Cardiac muscle cell (in vitro differentiated cells and primary cell): ENCODE data around the gene SLC16A10. TPM values are rescaled to one million over a fixed set of nuclear protein-coding genes. Genes with fewer than 3 reads are reported as not detected.
"Not testable (repeated sequence)": the region's sequence is repeated elsewhere in the genome, so short reads cannot be mapped to it uniquely, and the experiment has no call there.

Experiments used
- DNase-seq, 2 donors: peaks; one replicate each; pipeline versions ENCODE4 v3.0.0 to v3.0.0-alpha.2; 2010 to 2017; ENCODE audit warnings: low read depth in 1 of 2, low spot score in 1 of 2
- H3K27ac ChIP-seq: fragments of 200-600 bp; sonication (generic); 2 replicates; pipeline ENCODE4 v1.5.1; 2016
- H3K27me3 ChIP-seq: fragments of 200-600 bp; sonication (generic); 2 replicates; pipeline ENCODE4 v1.6.0; 2016; ENCODE audit warnings: control low read depth
- H3K36me3 ChIP-seq: fragments of 200-600 bp; sonication (generic); 2 replicates; pipeline ENCODE4 v1.5.1; 2016; ENCODE audit warnings: control low read depth
- H3K4me1 ChIP-seq: fragments of 200-600 bp; sonication (generic); 2 replicates; pipeline ENCODE4 v1.8.1; 2017; ENCODE audit warnings: low read depth, mild to moderate bottlenecking, mixed run types
- H3K4me3 ChIP-seq: fragments of 200-600 bp; sonication (generic); 2 replicates; pipeline ENCODE4 v1.5.1; 2016; ENCODE audit warnings: mild to moderate bottlenecking
- H3K9me3 ChIP-seq: fragments of 200-600 bp; sonication (generic); 2 replicates; pipeline ENCODE4 v1.5.1; 2017; ENCODE audit warnings: low read depth, mild to moderate bottlenecking, control low read depth
- CTCF ChIP-seq: IDR thresholded peaks from 2 replicates; pipeline ENCODE4 v1.5.1; 2012; ENCODE audit warnings: low read depth, mild to moderate bottlenecking, low read length
- polyA plus RNA-seq: library from polyadenylated mRNA; unstranded; fragments of >200 nt; fragmentation: Nextera tagmentation; extraction: Ambion mirVana; gene quantifications from 2 replicates; pipeline ENCODE4 v1.2.1, GENCODE V29; 2016
- total RNA-seq: library from RNA; depleted of rRNA; stranded (reverse); fragments of >200 nt; gene quantifications from 2 replicates; pipeline ENCODE4 v1.2.3, GENCODE V29; 2016

SLC16A10 gene
- total and polyA plus RNA-seq, 2 experiments from 2014 or later = 8.1 to 21.4 TPM

GRCh38 chr6:111201244-111201554 lies 113.9 kb downstream of the SLC16A10 start:
- Histone ChIP-seq H3K4me1 (peaks cover 36% of the 10 kb centered on the region), H3K4me3 (no peak overlapping the region), H3K27me3 (no peaks in the 10 kb centered on the region), H3K36me3 (no peaks in the 10 kb centered on the region), H3K27ac (no peak overlapping the region), H3K9me3 (no peaks in the 10 kb centered on the region)
- no peak for DNase-seq
- TF ChIP-seq CTCF = no peak

- H3K27ac ChIP-seq = no peak overlapping the region
- no peak for TF ChIP-seq CTCF
- H3K9me3 ChIP-seq = no peaks in the 10 kb centered on the region
- DNase-seq = no peak
- H3K4me3 ChIP-seq = no peak overlapping the region
- H3K4me1 ChIP-seq = peaks cover 36% of the 10 kb centered on the region
- H3K36me3 ChIP-seq = no peaks in the 10 kb centered on the region
- H3K27me3 ChIP-seq = no peaks in the 10 kb centered on the region
Measured at GRCh38 chr6:111201764-111202163, 114.5 kb downstream of the SLC16A10 start.

GRCh38 chr6:111203539-111203938 lies 116.2 kb downstream of the SLC16A10 start:
- not testable (repeated sequence) for H3K4me3 ChIP-seq, H3K27me3 ChIP-seq, H3K36me3 ChIP-seq, H3K9me3 ChIP-seq, DNase-seq
- Histone ChIP-seq H3K4me1 (peaks cover 43% of the 10 kb centered on the region), H3K27ac (peak overlapping the region; percentile 13)

GRCh38 chr6:111204305-111204704 lies 117.0 kb downstream of the SLC16A10 start:
- no peak for TF ChIP-seq CTCF
- Histone ChIP-seq H3K27ac (peak overlapping the region; percentile 13), H3K9me3 (no peaks in the 10 kb centered on the region), H3K27me3 (no peaks in the 10 kb centered on the region), H3K4me1 (peaks cover 43% of the 10 kb centered on the region), H3K36me3 (no peaks in the 10 kb centered on the region), H3K4me3 (no peak overlapping the region)
- DNase-seq = peak in 1 of 2 donors; percentile 66

- no peak overlapping the region for H3K4me3 ChIP-seq
- no peak overlapping the region for H3K27ac ChIP-seq
- H3K9me3 ChIP-seq = no peaks in the 10 kb centered on the region
- H3K36me3 ChIP-seq = no peaks in the 10 kb centered on the region
- peaks cover 43% of the 10 kb centered on the region for H3K4me1 ChIP-seq
- TF ChIP-seq CTCF = no peak
- no peaks in the 10 kb centered on the region for H3K27me3 ChIP-seq
- no peak for DNase-seq
Measured at GRCh38 chr6:111204881-111205280, 117.6 kb downstream of the SLC16A10 start.

GRCh38 chr6:111205502-111205901 lies 118.2 kb downstream of the SLC16A10 start:
- Histone ChIP-seq H3K4me1 (peaks cover 39% of the 10 kb centered on the region), H3K9me3 (no peaks in the 10 kb centered on the region)
- no peak for TF ChIP-seq CTCF

More at GRCh38 chr6:111205502-111205901, 118.2 kb downstream of the SLC16A10 start:
- H3K27me3 ChIP-seq = no peaks in the 10 kb centered on the region
- no peak overlapping the region for H3K27ac ChIP-seq
- H3K4me3 ChIP-seq = no peak overlapping the region
- DNase-seq = no peak
- no peaks in the 10 kb centered on the region for H3K36me3 ChIP-seq
